Adrenal gland (tissue), 12 donors: ENCODE measurements around the gene SCAPER. TPM values are rescaled to one million over a fixed set of nuclear protein-coding genes. Genes with fewer than 3 reads are reported as not detected.

Experiments used
- DNase-seq, 7 donors: peaks; one replicate each; pipeline ENCODE4 v3.0.0-alpha.2; 2019 to 2020
- H3K27ac ChIP-seq, 5 donors: fragments of 200-600 bp; sonication (generic) in 4 of 5; 1 replicate in 3 of 5; 2 replicates in 2 of 5; pipeline versions ENCODE4 v1.5.1 to v1.8.0; 2016 to 2020; ENCODE audit warnings: mild to moderate bottlenecking in 1 of 5
- H3K27me3 ChIP-seq: fragments of 200-600 bp; 2 replicates; pipeline ENCODE4 v1.8.0; 2021
- H3K36me3 ChIP-seq, 2 donors: fragments of 200-600 bp; replicated peaks in 1 of 2; 1 replicate in 1 of 2; 2 replicates in 1 of 2; pipeline versions ENCODE4 v1.5.1 to v1.8.0; 2018 to 2022
- H3K4me1 ChIP-seq, 2 donors: fragments of 200-600 bp; replicated peaks in 1 of 2; 1 replicate in 1 of 2; 2 replicates in 1 of 2; pipeline versions ENCODE4 v1.5.1 to v1.8.0; 2018 to 2021
- H3K4me3 ChIP-seq, 4 donors: fragments of 200-600 bp; sonication (generic) in 3 of 4; one replicate each; pipeline ENCODE4 v1.5.1; 2016 to 2018
- H3K9me3 ChIP-seq, 3 donors: fragments of 200-600 bp; sonication (generic) in 1 of 3; replicated peaks in 1 of 3; 1 replicate in 2 of 3; 2 replicates in 1 of 3; pipeline versions ENCODE4 v1.5.1 to v1.8.0; 2016 to 2021
- CTCF ChIP-seq, 6 experiments: fragments of 450-650 bp in 4 of 6; fragments of 200-600 bp in 2 of 6; sonication (generic) in 1 of 6; IDR thresholded peaks; 1 replicate in 5 of 6; 2 replicates in 1 of 6; pipeline versions ENCODE4 v1.5.1 to v1.8.0; 2016 to 2021; ENCODE audit warnings: antibody characterized with exemption in 6 of 6, mild to moderate bottlenecking in 2 of 6, moderate library complexity in 1 of 6
- POLR2A ChIP-seq, 2 donors: fragments of 450-650 bp; IDR thresholded peaks; one replicate each; pipeline ENCODE4 v1.6.1; 2017; ENCODE audit warnings: antibody characterized with exemption in 2 of 2, mild to moderate bottlenecking in 2 of 2, moderate library complexity in 1 of 2
- WGBS, 4 donors: extraction: QIAGEN DNeasy Blood & Tissue Kit in 2 of 4; methylation state at CpG; one replicate each; pipeline versions ENCODE4 v1.1.5 to v1.1.7; 2013 to 2017; 5-methylcytosine and 5-hydroxymethylcytosine counted together
- intact Hi-C, 2 donors: fragments of 100-400 bp; cut with DNase I; formaldehyde crosslinking; loops; one replicate each; pipeline versions ENCODE4 v1.14.1 to v1.15.0; 2022 to 2023
- polyA plus RNA-seq, 3 donors: library from polyadenylated mRNA; stranded (reverse); fragments of 200-250 nt in 2 of 3; fragments of 350-450 nt in 1 of 3; fragmentation: Illumina TruSeq in 1 of 3; extraction: RNeasy Lipid Tissue Mini Kit (QIAGEN cat#74804) in 1 of 3; gene quantifications; one replicate each; pipeline ENCODE4 v1.2.3, GENCODE V29; 2013 to 2014
- total RNA-seq, 9 donors: library from RNA; depleted of rRNA in 4 of 9; stranded (reverse); fragments of >200 nt in 4 of 9; fragments of 120-200 nt in 1 of 9; fragmentation: NEBNext Ultra II Directional in 1 of 9; extraction: Animal tissue kit (Norgen Biotek cat#: 25700) in 1 of 9; gene quantifications; one replicate each; pipeline versions ENCODE4 v1.1.0 to v1.2.4, GENCODE V29; 2013 to 2023
- donor health status: healthy with polysubstance abuse.
- donor health status: Bipolar disorder and iron deficiency.
- donor health status: DM: yes; HTN: yes; CAD: no.
- donor health status: DM: no; HTN: no; CAD: no.
- donor health status: DM: no; HTN: no; CAD: no.
- donor health status: DM: yes; HTN: yes; CAD: no.

Gene SCAPER
- total and polyA plus RNA-seq, 12 donors: 3.9 to 95.3 (median 24.1) TPM

GRCh38 chr15:76343313-76343996 lies 561.7 kb downstream of the SCAPER start:
- Histone ChIP-seq H3K27me3 (peaks cover 95% of the 10 kb centered on the region), H3K36me3 (no peaks in the 10 kb centered on the region), H3K9me3 (no peaks in the 10 kb centered on the region), H3K4me1 (peaks cover 31 to 52% of the 10 kb centered on the region in 2 donors), H3K27ac (no peak overlapping the region), H3K4me3 (peak overlapping the region in 1 of 4 donors; percentile 41)
- WGBS, 4 donors: 39 to 51% (median 44%) methylated on average over 16 of the region's 16 CpGs
- no peak for TF ChIP-seq CTCF (IDR thresholded peaks at IDR 0.05)
- TF ChIP-seq POLR2A (IDR thresholded peaks at IDR 0.05): no peak
- no peak for DNase-seq
- intact Hi-C loops: no loop called here

DNA sequence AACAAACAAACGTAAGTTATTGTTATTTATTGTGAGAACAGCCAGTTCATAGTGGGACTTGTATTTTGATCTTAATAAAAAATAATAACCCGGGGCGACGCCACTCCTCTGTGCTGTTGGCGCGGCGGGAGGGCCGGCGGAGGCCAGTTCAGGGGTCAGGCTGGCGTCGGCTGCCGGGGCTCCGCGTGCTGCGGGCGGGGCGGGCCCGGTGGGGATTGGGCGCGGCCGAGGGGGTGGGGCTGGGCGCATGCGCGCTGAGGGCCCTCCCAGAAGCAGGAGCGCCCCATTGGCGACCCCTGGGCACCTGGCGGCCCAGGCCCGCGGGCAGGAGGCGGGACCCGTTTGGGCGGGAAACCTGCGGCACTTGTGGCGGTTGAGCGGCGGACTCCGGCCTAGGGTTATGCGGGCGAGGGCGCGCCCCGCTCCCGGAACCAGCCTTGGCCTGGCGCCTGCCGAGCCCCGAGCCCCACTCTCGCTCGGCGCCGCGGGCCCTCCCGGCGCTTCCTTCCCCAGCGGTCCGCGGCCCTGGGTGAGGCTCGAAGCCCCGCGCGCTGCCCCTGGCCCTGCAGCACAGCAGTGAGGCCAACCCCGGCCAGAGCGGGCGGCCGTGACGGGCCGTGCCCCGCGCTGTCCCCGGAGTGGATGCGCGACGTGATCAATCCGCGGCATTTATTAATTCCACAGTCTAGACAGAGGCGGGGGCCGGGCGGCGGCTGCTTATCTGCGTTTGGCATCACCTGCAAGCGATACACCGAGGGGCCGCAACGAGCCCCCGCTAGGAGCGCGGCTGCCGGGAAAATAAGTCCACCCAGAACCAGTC lies 562.5 kb downstream of the SCAPER start:
- 8 to 26% (median 13%) methylated on average over 21 to 87 of the region's 87 CpGs for WGBS, 4 donors
- Histone ChIP-seq H3K9me3 (no peaks in the 10 kb centered on the region), H3K36me3 (no peaks in the 10 kb centered on the region), H3K27me3 (peaks cover 100% of the 10 kb centered on the region), H3K4me1 (peaks cover 31 to 57% of the 10 kb centered on the region in 2 donors), H3K4me3 (peak overlapping the region in 1 of 4 donors; percentile 41), H3K27ac (no peak overlapping the region)
- intact Hi-C loops: no loop called here
- TF ChIP-seq CTCF (IDR thresholded peaks at IDR 0.05) (no peak), POLR2A (IDR thresholded peaks at IDR 0.05) (no peak)
- no peak for DNase-seq

- Histone ChIP-seq H3K27ac (no peak overlapping the region), H3K9me3 (no peaks in the 10 kb centered on the region), H3K4me1 (peaks cover 31 to 55% of the 10 kb centered on the region in 2 donors), H3K4me3 (peak overlapping the region in 1 of 4 donors; percentile 41), H3K36me3 (no peaks in the 10 kb centered on the region), H3K27me3 (peaks cover 100% of the 10 kb centered on the region)
- WGBS, 4 donors: 6 to 17% (median 12%) methylated on average over 18 to 20 of the region's 20 CpGs
- TF ChIP-seq CTCF (IDR thresholded peaks at IDR 0.05) (no peak), POLR2A (IDR thresholded peaks at IDR 0.05) (no peak)
- intact Hi-C loops: no loop called here
- no peak for DNase-seq
Observed at GRCh38 chr15:76342058-76342381, 563.1 kb downstream of the SCAPER start.

- H3K27ac ChIP-seq: no peak overlapping the region
- peaks cover 100% of the 10 kb centered on the region for H3K27me3 ChIP-seq
- no peaks in the 10 kb centered on the region for H3K36me3 ChIP-seq
- peak overlapping the region in 1 of 4 donors; percentile 57 for H3K4me3 ChIP-seq
- intact Hi-C loops: no loop called here
- H3K9me3 ChIP-seq: no peaks in the 10 kb centered on the region
- WGBS, 4 donors: 3 to 4% (median 4%) methylated on average over 21 to 42 of the region's 42 CpGs
- peaks cover 28 to 52% of the 10 kb centered on the region in 2 donors for H3K4me1 ChIP-seq
- no peak for DNase-seq
- no peak for TF ChIP-seq CTCF (IDR thresholded peaks at IDR 0.05)
- no peak for TF ChIP-seq POLR2A (IDR thresholded peaks at IDR 0.05)
Observed at GRCh38 chr15:76341366-76342057, 563.6 kb downstream of the SCAPER start.
